CD4-positive, alpha-beta T cell treated with Interleukin-12 subunit alpha and Interleukin-12 subunit beta, for 1 hour (primary cell): ENCODE measurements around the gene NUDT21.
"Not testable (repeated sequence)": the region's sequence is repeated elsewhere in the genome, so short reads cannot be mapped to it uniquely, and the experiment has no call there.

Experiments used
- DNase-seq: peaks from one replicate; pipeline ENCODE4 v3.0.0-alpha.2; 2020

Gene NUDT21

DNA sequence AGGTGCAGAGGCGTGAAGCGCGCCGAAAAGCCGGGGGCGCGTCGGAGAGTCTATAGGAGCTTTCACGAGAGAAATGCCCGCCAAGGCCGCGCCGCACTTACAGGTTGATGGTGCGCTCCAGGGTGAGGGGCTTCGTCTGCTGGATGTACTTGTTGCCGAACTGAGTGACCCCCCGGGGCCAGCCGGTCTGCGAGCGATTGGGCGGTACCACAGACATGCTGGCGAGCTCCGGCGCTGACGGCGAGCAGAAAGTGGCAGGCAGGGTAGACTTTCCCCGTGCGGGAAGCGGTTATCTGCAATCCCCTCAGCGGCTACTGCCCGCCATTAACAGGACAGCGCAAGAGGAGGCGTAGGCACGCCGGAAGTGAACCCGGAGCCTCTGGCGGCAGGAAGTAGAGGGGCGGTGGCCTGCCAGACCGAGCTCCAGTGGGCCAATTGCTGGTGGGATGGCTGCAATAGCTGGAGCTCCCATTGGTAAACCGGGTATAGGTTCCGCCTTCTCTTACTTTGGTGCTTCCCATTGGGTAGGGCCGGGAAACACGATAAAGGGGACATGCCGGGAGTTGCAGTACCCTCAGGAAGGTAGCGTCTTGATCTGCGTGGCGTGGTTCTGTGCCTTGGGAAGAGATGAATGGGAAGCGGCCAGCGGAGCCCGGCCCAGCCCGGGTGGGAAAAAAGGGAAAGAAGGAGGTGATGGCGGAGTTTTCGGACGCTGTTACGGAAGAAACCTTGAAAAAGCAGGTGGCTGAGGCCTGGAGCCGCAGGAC, at the start of gene NUDT21, which contains the start of gene OGFOD1:
Gene NUDT21, minus strand, starts transcription at position 347 of the 767 bp plus-strand sequence. Its CDS starts 130 bp downstream, at position 217.
Gene OGFOD1, plus strand, starts transcription at position 569 of the 767 bp plus-strand sequence. Its CDS starts 59 bp downstream, at position 628.
- DNase-seq = peak; percentile 95

DNA sequence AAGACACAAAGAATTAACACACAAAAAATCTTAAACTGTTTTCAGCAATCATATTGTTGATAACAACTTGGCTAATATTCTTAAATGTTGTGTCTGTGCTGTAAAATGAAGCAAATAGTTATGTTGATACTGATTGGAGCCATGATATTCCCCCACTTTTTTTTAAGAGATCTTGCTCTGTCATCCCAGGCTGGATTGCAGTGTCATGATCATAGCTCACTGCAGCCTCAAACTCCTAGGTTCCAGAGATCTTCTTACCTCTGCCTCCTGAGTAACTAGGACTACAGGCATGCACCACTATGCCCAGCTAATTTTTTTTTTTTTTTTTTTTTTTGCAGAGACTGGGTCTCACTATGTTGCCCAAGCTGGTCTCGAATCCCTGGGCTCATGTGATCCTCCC, 42.7 kb upstream of the NUDT21 start:
- no peak for DNase-seq

- no peak for DNase-seq
Measured at GRCh38 chr16:56493126-56493525, 42.0 kb upstream of the NUDT21 start.

GRCh38 chr16:56491657-56492261, 40.6 kb upstream of the NUDT21 start:
- DNase-seq = no peak

DNA sequence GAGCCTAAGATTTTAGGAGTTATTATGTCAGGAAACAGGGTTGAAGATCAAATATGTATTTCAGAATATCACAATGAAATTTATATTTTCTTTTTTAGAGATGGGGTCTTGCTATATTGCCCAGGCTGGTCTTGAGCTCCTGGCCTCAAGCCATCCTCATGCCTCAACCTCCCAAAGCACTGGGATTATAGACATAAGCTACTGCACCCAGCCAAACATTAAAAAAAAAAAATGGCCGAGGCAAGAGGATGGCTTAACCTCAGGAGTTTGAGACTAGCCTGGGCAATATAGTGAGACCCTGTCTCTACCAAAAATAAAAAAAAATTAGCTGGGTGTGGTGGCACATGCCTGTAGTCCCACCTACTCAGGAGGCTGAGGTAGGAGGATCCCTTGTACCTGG, 37.7 kb upstream of the NUDT21 start:
- not testable (repeated sequence) for DNase-seq

DNA sequence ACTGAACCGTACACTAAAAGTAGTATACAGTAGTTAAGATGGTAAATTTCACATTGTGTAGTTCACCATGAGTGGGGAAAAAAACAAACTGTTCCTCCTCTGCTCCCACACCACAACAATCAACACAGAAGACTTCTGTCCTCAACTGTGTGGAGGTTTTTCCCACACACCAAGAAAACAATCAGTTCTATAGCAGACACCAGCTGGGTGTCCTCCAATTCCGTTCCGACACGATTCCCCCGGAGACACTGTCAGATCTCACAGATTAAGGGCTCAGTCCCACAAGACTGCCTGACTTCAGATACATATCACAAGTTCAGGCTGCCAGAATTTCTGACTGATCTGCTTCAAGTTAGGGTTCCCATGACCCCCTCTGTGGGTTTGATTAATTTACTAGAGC, 36.9 kb upstream of the NUDT21 start:
- no peak for DNase-seq

DNA sequence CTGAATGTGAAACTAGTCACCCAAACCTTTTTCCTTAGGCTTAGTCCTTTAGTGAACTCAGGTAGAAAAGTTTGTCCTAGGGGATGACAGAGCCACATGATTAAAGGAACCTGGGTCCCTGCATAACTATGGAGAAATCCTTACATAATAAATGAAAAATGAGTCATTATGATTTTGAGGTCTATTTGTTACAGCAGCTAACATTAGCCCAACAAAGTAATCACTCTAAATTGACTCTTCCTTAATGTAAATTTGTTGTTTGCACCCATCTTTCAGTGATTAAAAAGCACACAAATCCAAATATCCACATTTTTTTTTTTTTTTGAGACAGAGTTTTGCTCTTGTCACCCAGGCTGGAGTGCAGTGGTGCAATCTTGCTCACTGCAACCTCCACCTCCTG, 32.3 kb upstream of the NUDT21 start:
- no peak for DNase-seq

DNA sequence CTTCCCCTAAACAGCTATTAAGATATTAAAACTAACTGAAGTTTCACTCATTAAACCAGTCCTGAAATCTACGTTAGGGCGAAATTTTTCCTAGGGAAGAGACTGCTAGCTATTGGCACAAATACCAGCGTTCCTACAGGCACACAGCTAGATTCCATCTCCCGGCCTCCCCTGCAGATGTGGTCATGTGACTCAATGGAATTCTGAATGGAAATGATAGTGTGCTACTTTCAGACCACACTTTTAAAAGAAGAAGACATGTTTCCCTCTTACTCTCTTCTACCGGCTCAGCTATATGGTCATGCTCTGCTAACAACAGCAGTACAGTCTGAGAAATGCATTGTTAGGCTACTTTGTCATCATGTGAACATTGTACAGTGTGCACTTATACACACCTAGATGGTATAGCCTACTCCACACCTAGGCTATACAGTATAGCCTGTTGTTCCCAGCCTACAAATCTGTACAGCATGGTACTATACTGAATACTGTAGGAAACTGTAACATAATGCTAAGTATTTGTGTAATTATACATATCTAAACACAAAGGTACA, 31.6 kb upstream of the NUDT21 start:
- no peak for DNase-seq

DNA sequence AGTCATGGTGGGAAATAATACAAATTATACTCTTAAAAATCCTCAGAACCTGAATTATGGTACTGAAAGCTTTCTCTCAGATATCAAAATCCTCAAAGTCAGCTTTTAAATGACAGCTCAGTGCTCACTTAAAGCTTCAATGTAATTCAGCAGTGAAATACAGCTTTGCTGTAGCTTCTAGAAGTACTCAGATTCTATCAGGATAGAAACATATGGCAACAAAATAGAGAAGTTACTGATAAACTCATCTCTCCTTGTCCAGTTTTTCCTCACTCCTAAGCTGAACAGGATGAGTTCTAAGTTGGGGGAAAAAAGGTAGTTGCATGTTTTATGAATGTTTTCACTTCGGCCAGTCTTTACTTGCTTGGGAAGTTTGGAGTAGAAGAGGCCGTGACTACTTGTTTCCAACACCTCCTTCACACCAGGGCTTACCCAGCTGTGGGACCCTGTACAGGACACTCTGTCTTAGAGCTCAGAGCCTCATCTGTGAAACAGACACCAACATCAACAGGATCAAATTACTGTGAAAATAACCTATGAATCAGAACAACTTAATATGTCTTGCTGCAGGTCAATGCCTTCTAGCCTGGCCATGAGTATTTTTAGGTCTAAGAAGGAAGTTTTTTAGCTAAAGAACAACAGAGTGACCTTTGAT, 30.5 kb upstream of the NUDT21 start:
- no peak for DNase-seq

- no peak for DNase-seq
Measured at GRCh38 chr16:56480776-56481467, 29.8 kb upstream of the NUDT21 start.

GRCh38 chr16:56479469-56479868, 28.3 kb upstream of the NUDT21 start:
- DNase-seq = no peak

- DNase-seq = no peak
Measured at GRCh38 chr16:56478281-56479049, 27.3 kb upstream of the NUDT21 start.

GRCh38 chr16:56477096-56477878, 26.2 kb upstream of the NUDT21 start:
- DNase-seq = no peak

DNA sequence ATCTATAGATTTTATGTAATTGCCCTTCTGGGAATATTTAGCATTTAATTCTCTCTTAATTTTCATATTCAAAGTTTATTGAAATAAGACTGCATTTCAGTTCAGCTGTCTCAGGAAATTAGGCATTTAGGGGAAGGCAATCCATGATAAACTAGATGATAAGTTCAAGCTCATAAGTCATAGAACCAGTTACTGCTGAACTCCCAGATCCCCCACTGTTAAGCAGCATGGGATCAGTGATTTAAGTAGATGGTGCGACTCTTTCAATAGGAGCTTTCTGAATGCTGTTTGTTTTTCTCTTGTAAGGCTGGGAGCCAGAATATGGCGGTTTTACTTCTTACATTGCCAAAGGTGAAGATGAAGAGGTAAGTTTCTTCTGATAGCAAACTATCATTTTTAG, 24.1 kb upstream of the NUDT21 start:
- DNase-seq = no peak

DNA sequence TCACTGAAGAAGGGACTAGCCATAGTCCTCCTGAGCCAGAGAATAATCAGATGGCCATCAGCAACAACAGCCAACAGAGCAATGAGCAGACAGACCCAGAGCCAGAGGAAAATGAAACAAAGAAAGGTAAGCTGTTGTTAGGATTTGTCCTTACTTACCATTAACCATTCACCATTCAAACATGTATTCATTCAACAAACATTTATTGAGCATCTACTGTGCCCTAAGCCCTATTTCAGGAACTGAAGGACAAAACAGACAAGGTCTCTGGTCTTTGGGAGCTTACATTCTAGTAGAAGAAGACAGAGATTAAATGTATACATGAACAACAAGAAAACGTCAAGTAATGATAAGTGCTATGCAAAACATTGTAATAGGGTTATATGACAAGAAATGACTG, 19.5 kb upstream of the NUDT21 start:
- DNase-seq = no peak

DNA sequence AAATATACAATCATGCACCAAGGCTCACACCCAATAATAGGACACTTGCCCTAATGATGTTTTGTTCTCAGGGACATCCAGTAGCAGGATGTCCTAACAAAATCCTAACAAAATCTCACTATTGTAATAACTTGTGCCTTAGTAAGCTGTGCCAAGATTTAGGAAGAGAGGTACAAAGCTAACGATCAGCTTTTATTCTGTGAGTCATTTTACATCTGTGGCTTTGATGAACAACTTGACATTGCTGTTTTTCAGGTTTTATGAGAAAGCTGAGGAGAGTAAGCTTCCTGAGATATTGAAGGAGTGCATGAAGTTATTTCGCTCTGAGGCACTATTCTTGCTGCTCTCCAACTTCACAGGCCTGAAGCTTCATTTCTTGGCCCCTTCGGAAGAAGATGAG, 19.1 kb upstream of the NUDT21 start:
- no peak for DNase-seq

- DNase-seq = no peak
Measured at GRCh38 chr16:56469748-56470147, 18.6 kb upstream of the NUDT21 start.

DNA sequence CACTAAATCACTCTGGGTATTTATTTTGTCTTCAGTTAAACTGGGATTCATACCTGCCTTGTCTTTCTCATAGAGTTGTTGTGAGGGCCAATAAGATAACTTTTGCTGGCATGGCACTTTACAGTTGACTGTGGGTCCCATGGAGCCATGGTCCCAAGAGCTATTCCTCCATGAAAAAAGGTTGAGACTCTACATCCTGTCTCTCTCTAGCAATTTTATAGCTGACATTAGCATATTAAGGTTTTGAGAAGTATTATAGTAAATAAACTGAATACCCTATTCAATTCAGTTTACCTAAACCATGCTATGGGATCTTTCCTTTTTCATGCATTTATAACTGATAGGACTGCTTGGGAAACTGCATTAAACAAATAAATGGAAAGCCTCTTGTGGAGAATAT, 17.7 kb upstream of the NUDT21 start:
- DNase-seq = no peak

DNA sequence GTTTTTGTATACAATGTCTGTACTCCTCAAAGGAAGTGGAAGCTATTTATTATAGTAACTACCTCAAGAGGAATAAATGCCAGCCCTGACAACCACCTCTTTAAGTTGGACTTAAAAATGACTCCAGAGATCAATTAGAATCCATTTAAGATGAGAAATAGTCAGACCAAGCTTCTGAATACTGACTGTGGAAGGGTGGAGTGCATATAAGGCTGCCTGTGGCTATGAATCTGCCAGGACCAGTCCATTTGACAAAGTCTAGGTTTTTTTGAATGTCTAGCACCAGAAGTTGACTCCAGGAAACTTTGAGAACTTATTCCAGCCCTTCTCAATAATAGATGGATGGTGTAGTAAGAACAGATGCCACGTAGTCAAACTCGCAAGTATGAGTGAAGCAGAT, 15.2 kb upstream of the NUDT21 start:
- no peak for DNase-seq

DNA sequence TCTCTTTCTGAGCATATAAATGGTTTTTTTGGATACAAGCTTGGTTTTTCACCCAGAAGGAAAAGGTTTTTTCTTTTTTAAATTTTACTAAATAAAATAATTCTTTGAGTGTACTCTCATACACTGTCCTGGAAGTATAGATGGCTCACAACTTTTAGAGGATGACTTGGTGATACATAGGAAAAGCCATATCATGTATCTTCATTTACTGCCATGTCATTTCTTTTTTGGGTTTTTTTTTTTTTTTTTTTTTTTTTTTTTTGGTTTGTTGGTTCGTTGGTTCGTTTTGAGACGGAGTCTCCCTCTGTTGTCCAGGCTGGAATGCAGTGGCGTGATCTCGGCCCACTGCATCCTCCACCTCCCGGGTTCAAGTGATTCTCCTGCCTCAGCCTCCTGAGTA, 12.0 kb upstream of the NUDT21 start:
- DNase-seq = no peak

DNA sequence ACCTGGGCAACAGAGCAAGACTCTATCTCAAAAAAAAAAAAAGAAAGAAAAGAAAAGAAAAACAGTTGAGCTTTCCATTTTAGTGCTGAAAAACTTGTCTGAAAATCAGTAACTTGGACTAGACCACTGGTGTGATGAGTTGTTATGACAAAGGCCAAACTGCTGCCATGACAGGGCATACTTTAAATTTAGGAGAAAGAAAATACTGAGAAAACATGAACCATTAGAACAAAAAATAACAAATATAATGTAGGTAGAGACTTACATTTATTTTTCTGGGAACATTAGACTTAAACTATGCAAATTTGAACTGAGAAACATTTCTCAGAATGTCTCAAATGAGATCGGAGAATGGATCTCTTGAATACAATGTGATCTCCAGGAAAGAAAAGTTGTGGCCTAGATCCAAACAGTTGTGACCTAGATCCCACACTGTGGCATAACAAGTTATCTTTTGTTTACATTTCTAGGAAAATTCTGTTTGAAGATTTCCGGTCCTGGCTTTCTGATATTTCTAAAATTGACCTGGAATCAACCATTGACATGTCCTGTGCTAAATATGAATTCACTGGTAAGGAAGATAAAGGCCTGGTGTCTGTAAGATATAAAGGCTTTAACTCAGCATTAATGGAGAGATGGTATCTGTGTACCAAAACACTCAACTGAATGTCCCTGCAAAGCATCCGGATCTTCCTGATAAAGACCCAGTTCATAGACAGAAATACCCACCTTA, 11.1 kb upstream of the NUDT21 start:
- no peak for DNase-seq
